HG03159 (cell line): Measurements from ENCODE around the gene HSPD1.

Experiments
- ATAC-seq: cut with Tn5 transposase; IDR thresholded peaks from one replicate; pipeline ENCODE4 v1.9.1; 2021; ENCODE audit warnings: mild to moderate bottlenecking, moderate library complexity; ENCODE audit not compliant: unreplicated experiment

The HSPD1 gene

DNA sequence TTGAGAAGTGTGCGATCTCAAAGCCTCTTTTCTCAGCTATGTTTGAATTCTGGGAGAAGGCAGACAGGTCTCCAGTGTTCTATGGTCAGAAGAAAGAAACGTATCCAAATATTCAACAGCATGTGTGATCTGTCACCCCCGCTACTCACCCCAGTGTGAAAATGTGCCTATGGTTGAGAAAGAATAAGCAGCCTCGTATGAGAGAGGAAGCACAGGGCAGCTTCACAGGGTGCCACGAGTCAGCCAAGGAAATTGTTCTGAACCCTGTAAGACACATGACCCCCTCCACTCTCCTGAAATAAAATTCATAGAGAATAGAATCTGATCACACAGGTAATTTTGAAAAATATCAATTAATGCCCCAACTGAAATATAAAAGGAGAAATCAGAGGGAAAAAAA is 56.8 kb downstream of the HSPD1 start:
- no peak for ATAC-seq

GRCh38 chr2:197437380-197437779 is 62.3 kb downstream of the HSPD1 start:
- no peak for ATAC-seq
